WERI-Rb-1 (cell line): ENCODE data around the gene TTLL12.
"Not testable (repeated sequence)": the region's sequence is repeated elsewhere in the genome, so short reads cannot be mapped to it uniquely, and the experiment has no call there.

Experiments used
- DNase-seq: peaks from one replicate; pipeline ENCODE4 v3.0.0-alpha.2; 2020
- H3K27ac ChIP-seq: fragments of 250-450 bp; sonication (Bioruptor Pico); 2 replicates; pipeline ENCODE4 v1.5.1; 2020; ENCODE audit warnings: mild to moderate bottlenecking, moderate library complexity
- H3K27me3 ChIP-seq: fragments of 250-450 bp; sonication (Bioruptor Pico); 2 replicates; pipeline ENCODE4 v1.5.1; 2021; ENCODE audit warnings: mild to moderate bottlenecking, low read depth, moderate library complexity; ENCODE audit not compliant: insufficient read depth, severe bottlenecking
- H3K36me3 ChIP-seq: fragments of 250-450 bp; sonication (Bioruptor Pico); 2 replicates; pipeline ENCODE4 v1.5.1; 2020; ENCODE audit warnings: mild to moderate bottlenecking, moderate library complexity
- H3K4me3 ChIP-seq: 2 replicates; pipeline ENCODE4 v1.5.1; 2011; ENCODE audit warnings: low read depth, mild to moderate bottlenecking, control low read depth, low read length
- H3K9me3 ChIP-seq: fragments of 250-450 bp; sonication (Bioruptor Pico); 2 replicates; pipeline ENCODE4 v1.5.1; 2021; ENCODE audit warnings: mild to moderate bottlenecking, moderate library complexity; ENCODE audit not compliant: severe bottlenecking
- TF ChIP-seq, protein P1 (sequence below): IDR thresholded peaks from 2 replicates; pipeline ENCODE4 v1.5.1; 2011; ENCODE audit warnings: low read depth, mild to moderate bottlenecking, control low read depth, inconsistent platforms, low read length

TTLL12 gene

GRCh38 chr22:43152003-43152356, 35.0 kb downstream of the TTLL12 start:
- Histone ChIP-seq H3K9me3 (no peaks in the 10 kb centered on the region), H3K27ac (no peak overlapping the region), H3K27me3 (no peaks in the 10 kb centered on the region), H3K4me3 (no peak overlapping the region), H3K36me3 (no peaks in the 10 kb centered on the region)
- TF ChIP-seq, protein P1, sequence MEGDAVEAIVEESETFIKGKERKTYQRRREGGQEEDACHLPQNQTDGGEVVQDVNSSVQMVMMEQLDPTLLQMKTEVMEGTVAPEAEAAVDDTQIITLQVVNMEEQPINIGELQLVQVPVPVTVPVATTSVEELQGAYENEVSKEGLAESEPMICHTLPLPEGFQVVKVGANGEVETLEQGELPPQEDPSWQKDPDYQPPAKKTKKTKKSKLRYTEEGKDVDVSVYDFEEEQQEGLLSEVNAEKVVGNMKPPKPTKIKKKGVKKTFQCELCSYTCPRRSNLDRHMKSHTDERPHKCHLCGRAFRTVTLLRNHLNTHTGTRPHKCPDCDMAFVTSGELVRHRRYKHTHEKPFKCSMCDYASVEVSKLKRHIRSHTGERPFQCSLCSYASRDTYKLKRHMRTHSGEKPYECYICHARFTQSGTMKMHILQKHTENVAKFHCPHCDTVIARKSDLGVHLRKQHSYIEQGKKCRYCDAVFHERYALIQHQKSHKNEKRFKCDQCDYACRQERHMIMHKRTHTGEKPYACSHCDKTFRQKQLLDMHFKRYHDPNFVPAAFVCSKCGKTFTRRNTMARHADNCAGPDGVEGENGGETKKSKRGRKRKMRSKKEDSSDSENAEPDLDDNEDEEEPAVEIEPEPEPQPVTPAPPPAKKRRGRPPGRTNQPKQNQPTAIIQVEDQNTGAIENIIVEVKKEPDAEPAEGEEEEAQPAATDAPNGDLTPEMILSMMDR = no peak
- DNase-seq = no peak

DNA sequence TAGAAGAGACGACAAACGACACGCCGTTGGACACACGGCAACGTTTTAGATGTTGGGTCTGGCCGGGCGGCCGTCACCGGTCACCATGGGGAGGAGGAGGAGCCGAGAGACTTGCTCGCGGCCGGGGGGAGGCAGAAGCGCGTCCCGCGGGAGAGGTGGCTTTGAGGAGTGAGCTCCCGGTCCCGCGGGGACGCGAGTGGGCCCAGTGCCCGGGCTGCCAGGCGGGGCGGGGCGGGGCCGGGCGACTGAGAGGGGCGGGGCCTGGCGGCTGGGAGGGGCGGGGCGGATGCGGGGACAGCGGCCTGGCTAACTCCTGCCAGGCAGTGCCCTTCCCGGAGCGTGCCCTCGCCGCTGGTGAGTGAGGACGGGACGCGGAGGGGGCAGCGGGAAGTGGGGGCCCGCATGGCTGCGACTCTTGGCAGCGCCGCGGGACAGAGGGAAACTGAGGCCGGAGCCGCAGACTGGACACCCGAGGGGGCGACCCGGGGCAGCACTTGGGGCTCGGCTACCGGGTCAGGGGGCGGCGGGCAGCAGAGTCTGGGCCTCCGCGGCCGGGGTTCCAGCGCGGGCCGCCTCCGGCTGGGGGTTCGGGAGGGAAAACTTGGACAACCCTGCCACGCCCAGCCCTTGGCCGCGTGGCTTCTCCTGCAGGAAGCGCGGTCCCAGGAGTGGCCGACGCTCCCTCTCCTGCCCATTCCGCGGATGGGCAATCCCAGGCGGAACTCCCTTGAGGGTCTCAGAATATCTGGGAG, 35.5 kb downstream of the TTLL12 start, which contains the start of gene TSPO:
TSPO (plus strand) TSS at position 309 of the 752 bp plus-strand sequence. CDS start 7,680 bp downstream, outside the sequence.
- no peaks in the 10 kb centered on the region for H3K9me3 ChIP-seq
- no peaks in the 10 kb centered on the region for H3K27me3 ChIP-seq
- no peak for DNase-seq
- H3K4me3 ChIP-seq = no peak within 1 kb of the TSS
- no peak within 1 kb of the TSS for H3K27ac ChIP-seq
- H3K36me3 ChIP-seq = no peaks in the 10 kb centered on the region
- TF ChIP-seq, protein P1 = no peak

- Histone ChIP-seq H3K36me3 (no peaks in the 10 kb centered on the region), H3K4me3 (no peak overlapping the region), H3K9me3 (no peaks in the 10 kb centered on the region), H3K27me3 (no peaks in the 10 kb centered on the region), H3K27ac (no peak overlapping the region)
- TF ChIP-seq, protein P1 = no peak
- no peak for DNase-seq
Measured at GRCh38 chr22:43150731-43151206, 36.2 kb downstream of the TTLL12 start.

- DNase-seq = no peak
- Histone ChIP-seq H3K27ac (no peak overlapping the region), H3K36me3 (no peaks in the 10 kb centered on the region), H3K4me3 (no peak overlapping the region), H3K27me3 (no peaks in the 10 kb centered on the region), H3K9me3 (no peaks in the 10 kb centered on the region)
- TF ChIP-seq, protein P1 = no peak
Measured at GRCh38 chr22:43148581-43148980, 38.4 kb downstream of the TTLL12 start.

DNA sequence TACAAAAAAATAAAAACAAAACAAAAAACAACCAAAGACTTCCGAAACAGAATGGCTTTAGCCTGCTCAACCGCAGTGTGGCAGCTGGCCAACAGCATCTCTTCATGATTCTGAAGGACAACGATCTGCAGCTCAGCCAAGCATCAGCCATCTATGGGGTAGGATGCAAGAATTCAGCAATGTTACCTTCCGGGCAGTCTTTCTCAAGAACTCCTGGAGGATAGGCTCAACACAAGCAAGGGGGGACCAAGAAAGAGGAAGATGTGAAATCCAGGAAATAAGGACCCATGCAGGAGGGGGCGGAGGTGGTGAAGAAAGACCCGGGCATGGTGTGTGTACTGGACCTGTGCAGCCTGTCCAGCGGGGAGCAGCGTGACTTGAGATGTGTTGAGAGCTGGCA, 39.1 kb downstream of the TTLL12 start:
- Histone ChIP-seq H3K27ac (no peak overlapping the region), H3K27me3 (no peaks in the 10 kb centered on the region), H3K36me3 (peaks cover 3% of the 10 kb centered on the region), H3K4me3 (no peak overlapping the region), H3K9me3 (no peaks in the 10 kb centered on the region)
- DNase-seq = no peak
- TF ChIP-seq, protein P1 = no peak

GRCh38 chr22:43146332-43146731, 40.6 kb downstream of the TTLL12 start:
- H3K4me3 ChIP-seq, DNase-seq, H3K27ac ChIP-seq: not testable (repeated sequence)

DNA sequence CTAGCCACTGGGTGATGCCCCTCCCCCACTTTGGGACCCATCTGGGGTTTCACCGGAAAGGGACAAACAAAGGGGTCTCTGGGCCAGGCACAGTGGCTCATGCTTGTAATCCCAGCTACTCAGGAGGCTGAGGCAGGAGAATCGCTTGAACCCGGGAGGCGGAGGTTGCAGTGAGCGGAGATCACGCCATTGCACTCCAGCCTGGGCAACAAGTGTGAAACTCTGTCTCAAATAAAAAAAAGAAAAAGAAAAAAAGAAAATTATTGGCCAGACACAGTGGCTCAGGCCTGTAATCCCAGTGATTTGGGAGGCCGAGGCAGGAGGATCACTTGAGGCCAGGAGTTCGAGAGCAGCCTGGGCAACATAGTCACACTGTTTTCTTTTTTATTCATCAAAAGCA, 41.6 kb downstream of the TTLL12 start:
- H3K36me3 ChIP-seq = peaks cover 19% of the 10 kb centered on the region
- not testable (repeated sequence) for DNase-seq, H3K9me3 ChIP-seq, H3K27me3 ChIP-seq, H3K4me3 ChIP-seq
- peak overlapping the region; percentile 43 for H3K27ac ChIP-seq

More at GRCh38 chr22:43146332-43146731, 40.6 kb downstream of the TTLL12 start:
- H3K27me3 ChIP-seq, H3K36me3 ChIP-seq, H3K9me3 ChIP-seq: not testable (repeated sequence)
